T47D (cell line): ENCODE results near the gene NSFL1C.

Experiments used
- DNase-seq, 2 experiments: peaks; one replicate each; pipeline versions ENCODE4 v3.0.0 to v3.0.0-alpha.2; 2011 to 2012; ENCODE audit warnings: low read depth in 1 of 2, low spot score in 1 of 2
- JUND ChIP-seq: IDR thresholded peaks from 2 replicates; pipeline ENCODE4 v1.6.1; 2012; ENCODE audit warnings: low read depth
- in situ Hi-C: cut with HindIII; loops from 2 replicates; pipeline ENCODE4 v1.10.0; 2016; ENCODE audit warnings: low sequenced_read_pairs, low pct_unique_long_range_greater_than_20kb

NSFL1C gene

DNA sequence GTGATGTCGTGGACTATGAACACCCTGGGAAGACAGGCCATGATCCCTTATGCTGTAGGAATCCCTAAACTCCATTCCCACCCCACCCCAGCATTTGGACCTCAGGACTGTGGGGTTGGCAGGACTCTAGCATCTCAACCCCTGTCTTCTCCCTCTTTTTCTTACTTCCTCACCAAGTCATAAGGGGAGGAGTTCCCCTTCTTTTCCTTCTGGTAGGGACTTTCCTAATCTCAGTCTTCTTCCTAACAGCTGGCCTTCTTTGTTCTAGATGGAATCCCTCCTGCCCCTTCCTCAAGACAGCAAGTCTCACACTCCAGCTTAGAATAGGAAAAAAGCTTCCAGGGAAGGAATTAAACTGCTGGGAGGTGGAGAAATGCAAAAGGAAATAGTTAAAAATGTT is 26.9 kb upstream of the NSFL1C start:
- DNase-seq = no peak
- TF ChIP-seq JUND = no peak
- in situ Hi-C loops = no loop called here

DNA sequence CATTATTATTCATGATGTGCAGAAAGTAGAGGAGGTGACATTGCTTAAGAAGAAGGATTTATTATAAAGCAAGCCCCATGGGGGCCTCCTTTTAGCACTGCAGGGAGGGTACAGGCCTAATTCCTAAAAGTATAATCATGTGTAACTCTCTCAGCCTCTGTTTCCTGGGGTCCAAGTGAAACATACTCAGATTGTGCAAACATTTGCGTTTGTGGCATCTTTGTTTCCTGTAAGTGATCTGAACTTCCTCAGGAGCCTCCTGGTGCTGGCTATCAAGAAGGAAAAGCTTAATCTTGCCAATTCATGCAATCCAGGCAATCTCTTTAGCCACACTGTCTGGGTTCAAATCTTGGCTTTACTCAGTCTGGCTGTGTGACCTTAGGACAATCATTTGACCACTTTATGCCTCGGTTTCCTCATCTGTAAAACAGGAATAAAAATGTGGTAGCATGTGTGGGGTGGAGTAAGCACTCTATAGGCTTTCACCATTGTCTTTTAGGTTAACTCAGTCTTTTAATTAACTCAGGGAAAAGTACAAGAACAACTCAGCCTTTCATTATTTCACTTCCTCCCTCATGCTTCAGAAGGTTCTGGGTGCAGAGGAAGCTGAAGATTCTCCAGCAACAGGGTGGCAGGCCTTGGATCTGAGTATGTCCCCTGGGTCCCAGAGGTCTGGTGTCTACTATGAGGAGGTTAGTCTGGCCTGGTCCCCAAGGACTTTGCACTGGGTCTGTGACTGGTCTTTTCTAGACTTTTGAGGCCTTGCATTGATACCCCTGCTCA is 25.4 kb upstream of the NSFL1C start:
- DNase-seq = no peak
- in situ Hi-C loops = no loop called here

DNA sequence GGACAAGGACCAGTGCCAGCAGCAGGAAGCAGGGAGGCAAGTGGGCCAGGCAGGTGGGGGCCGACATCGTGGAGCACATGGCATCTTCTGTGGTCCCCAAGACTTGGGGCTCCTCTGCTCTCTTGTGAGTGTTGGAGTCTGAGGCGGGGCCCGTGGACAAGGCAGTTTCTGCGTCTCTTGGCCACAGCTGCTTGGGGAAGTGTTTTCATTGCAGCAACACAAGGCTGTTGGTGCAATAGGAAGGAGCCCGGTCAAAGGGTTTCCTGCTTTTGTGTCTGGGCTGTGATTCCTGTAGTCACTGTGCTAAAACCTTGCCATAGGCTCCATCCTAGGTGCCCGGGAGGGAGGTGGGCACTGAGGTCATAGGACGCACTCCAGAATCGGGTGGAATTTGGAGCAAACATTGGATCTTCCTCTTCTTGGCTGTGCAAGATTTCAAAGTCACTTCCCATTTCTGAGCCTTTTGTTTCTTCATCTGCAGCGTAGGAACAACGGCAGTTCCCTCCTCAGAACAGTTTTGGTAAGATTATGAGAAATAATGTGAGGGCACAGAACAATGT is 24.7 kb upstream of the NSFL1C start, which contains the start of gene SIRPB2:
SIRPB2 (minus strand) TSS at position 140 of the 560 bp plus-strand sequence; CDS start at position 79, 61 bp downstream.
- in situ Hi-C loops = no loop called here
- TF ChIP-seq JUND = no peak
- DNase-seq = no peak

More for the DNA sequence above, 25.4 kb upstream of the NSFL1C start:
- no peak for TF ChIP-seq JUND

DNA sequence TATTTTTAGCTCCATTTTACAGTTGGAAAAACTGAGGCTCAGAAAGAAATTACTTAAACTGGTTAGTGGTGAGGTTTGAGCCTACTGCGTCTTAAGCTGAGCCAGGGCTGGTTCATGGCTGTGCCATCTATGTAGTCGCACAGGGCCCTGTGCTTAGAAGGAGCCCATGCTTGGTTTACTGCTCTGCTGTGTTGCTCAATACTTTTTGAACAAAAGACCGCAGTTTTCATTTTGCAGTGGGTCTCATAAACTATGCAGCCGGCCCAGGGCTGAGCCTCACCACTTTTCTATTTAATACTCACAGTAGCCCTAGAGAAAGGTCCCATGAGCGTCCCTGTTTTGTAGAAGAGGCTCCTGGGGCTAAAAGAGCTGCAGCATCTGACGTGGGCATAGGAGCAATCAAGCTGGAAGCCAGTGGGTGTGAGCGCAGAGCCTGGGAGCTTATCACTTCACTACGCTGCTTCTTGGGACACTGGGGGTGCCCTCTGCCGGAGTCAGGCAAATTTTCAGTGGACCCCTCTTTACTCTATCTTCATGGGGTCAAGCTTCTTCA is 24.1 kb upstream of the NSFL1C start:
- in situ Hi-C loops = no loop called here
- TF ChIP-seq JUND = no peak
- DNase-seq = no peak

DNA sequence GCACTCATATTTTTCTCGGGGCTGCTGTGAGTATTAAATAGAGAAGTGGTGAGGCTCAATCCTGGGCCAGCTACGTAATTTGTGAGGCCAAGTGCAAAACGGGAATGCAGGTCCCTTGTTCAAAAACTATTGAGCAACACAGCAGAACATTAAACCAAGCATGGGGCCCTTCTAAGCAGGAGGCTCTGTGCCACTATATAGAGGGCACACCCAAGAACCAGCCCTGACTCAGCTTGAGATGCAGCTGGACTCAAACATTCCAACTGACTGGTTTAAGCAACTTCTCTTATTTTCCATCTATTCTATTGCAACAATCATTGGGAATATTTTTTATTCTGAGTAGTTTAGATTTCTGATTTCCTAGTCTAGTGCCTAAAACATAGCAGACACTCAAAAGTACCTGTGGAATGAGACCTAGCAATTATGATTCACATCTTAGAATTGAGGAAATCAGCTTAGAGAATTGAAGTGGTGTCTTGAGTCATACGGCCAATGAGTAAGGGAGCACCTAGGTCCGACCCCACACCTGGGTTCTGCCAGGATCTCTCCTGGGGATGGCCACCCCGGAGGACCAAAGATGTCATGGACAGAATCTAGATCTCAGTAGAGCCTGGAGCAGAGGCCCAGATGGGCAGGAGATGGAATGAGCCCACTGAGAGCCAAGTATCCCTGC is 23.3 kb upstream of the NSFL1C start:
- in situ Hi-C loops = no loop called here
- no peak for TF ChIP-seq JUND
- DNase-seq = no peak

DNA sequence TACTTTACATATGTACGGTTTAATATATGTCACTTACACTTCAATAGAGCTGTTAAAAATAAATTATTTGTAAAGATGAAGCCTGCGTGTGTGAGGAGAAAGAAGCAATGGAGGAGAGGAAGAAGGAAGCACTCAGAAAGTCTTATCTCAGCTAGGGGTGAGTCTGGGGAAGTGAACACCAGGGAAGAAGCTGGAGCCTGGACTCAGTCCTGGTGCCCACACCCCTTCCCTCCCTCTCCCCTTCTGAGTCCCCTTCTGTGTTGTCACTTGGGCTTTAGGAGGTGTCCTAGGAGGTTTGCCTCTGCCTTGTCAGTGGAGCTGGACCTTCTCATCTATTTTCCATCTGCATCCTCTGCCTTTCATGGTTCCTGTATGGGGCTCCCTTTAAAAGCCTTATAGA is 22.7 kb upstream of the NSFL1C start:
- no peak for DNase-seq
- in situ Hi-C loops = no loop called here
- TF ChIP-seq JUND = no peak

DNA sequence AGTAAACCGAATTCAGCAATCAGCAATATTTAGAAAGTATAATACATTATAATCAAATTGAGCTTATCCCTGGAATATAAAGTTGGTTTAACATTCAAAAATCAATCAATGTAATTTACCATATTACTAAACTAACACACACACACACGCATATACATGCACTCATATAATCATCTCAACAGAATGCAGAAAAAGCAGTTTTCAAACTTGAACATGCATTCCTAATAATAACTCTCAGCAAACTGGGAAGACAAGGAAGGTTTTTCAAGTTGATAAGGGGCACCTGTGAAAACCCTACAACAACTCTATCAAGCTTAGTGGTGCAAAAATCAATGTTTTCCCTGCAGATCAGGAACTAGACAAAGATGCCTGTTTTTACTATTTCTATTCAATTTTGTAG is 19.9 kb upstream of the NSFL1C start:
- no peak for TF ChIP-seq JUND
- DNase-seq = no peak
- in situ Hi-C loops = no loop called here

DNA sequence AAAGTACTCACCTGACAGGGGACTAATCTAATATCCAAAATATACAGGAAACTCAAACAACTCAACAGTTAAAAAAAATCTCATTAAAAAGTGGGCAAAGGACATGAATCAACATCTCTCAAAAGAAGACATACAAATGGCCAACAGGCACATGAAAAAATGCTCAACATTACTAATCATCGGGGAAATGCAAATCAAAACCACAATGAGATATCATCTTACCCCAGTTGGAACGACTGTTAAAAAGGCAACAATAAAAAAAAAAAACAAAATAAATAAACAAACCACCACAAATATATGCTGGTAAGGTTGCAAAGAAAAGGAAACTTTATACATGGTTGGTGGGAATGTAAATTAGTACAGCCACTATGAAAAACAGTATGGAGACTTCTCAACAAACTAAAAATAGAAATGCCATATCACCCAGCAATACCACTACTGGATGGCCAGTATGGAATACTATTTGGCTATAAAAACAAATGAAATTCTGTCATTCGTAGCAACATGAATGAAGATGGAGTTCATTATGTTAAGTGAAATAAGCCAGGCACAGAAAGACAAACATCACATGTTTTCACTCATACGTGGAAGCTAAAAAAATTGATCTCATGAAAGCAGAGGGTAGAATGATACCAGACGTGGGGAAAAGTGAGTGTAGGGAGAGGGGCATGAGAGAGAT is 17.9 kb upstream of the NSFL1C start:
- DNase-seq = no peak
- TF ChIP-seq JUND = no peak
- in situ Hi-C loops = no loop called here

DNA sequence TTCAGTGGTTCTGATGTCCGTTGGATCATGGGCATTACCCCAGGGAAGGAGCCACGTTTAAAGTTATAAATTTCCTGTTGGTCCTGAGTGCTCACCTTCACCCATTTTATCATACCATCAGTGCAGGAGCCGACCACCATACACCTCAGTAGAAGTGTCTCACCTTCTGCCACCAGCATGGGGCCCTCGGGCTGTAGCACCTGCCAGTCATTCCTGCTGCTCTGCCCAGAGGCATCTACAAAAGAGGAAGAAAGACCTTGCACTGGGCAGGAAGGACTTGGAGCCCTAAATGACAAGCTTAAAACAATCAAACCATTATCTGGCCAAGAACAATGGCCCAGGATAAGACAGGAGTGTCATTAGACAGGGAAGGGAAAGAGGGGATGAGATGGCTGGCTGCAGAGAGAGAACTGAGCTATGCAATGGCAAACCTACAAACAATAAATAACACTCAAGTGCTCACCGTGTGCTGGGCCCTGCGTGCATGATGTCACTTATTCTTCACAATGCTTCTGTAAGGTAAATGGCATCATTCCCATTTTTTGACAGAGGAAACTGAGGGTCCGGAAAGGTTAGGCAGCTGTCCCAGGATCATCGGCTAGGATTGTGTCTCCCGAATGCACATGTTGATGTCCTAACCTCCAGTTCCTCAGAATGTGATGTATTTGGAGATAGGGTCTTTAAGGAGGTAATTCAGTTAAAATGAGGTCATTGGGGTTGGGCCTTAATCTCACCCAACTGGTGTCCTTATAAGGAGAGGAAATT is 13.4 kb upstream of the NSFL1C start:
- in situ Hi-C loops = no loop called here
- no peak for TF ChIP-seq JUND
- no peak for DNase-seq

DNA sequence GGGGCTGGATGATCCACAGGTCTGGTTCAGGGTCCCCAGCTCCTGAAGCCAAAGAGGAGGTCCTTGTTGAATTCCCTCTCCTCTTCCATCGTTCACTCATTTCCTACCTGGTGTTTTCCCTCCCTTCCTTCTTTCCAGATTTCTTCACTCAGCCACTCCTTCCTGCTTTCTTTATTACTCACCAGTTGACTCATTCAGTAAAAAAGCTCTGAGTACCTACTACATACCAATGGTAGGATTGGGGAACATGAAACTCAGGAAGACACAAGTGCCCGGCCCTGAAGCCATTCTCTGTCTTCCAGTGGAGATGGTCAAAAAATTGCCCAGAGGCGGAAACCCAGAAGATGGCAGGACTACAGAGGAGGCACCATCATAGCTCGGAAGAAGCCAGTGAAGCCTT is 11.9 kb upstream of the NSFL1C start:
- DNase-seq = no peak
- TF ChIP-seq JUND = no peak
- in situ Hi-C loops = no loop called here

DNA sequence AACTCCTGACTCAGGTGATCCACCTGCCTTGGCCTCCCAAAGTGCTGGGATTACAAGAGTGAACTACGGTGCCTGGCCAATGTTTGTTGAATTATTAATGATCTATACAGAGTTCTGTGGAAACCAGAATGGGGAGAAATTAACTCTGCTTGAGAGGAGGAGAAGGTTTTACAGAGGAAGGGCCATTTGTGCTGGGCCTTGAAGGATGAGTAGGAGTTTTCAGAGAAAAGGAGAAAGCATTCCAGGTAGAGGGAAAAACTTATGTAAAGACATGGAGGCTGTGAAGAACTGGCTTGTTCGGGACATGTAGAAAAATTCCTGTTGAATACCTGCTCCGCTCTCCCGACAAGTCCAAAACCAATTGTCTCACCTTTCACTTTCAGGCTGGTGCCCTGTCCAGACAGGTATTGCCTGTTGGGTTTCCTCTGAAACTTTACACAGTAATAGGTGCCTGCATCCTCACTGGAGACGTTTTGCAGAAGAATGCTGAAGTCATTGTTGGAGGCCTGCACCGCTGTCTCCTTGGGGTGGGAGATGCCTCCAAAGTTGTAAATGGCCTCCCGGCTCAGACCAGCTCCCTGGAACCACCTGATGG is 11.3 kb upstream of the NSFL1C start:
- TF ChIP-seq JUND = no peak
- DNase-seq = peak in 1 of 2 experiments; percentile 45

More for the DNA sequence above, 11.3 kb upstream of the NSFL1C start:
- in situ Hi-C loops = no loop called here
